H9 (cell line): ENCODE results near the gene ITSN2. TPM values are rescaled to one million over a fixed set of nuclear protein-coding genes. Genes with fewer than 3 reads are reported as not detected.
A peak's percentile ranks its signal among the peaks of the same experiment; 100 is the strongest.

Experiments
- DNase-seq: peaks from one replicate; pipeline ENCODE4 v3.0.0-alpha.2; 2017
- H2AFZ ChIP-seq: one replicate; pipeline ENCODE4 v1.6.1; 2013; ENCODE audit warnings: mild to moderate bottlenecking, low read length, control low read depth, moderate library complexity
- H2AK5ac ChIP-seq: 2 replicates; pipeline ENCODE4 v1.6.1; 2013; ENCODE audit warnings: low read length, control low read depth, mixed read lengths; ENCODE audit not compliant: insufficient read length
- H2BK120ac ChIP-seq: one replicate; pipeline ENCODE4 v1.6.1; 2013; ENCODE audit warnings: low read depth, mild to moderate bottlenecking, low read length, control low read depth, inconsistent platforms; ENCODE audit not compliant: poor library complexity, severe bottlenecking
- H2BK12ac ChIP-seq: 2 replicates; pipeline ENCODE4 v1.6.1; 2013; ENCODE audit warnings: low read length, control low read depth, mixed read lengths, low read depth; ENCODE audit not compliant: insufficient read length
- H2BK15ac ChIP-seq: 2 replicates; pipeline ENCODE4 v1.6.1; 2013; ENCODE audit warnings: low read depth, low read length, control low read depth
- H2BK20ac ChIP-seq: one replicate; pipeline ENCODE4 v1.6.1; 2013; ENCODE audit warnings: low read depth, mild to moderate bottlenecking, low read length, control low read depth, inconsistent platforms; ENCODE audit not compliant: poor library complexity, severe bottlenecking
- H2BK5ac ChIP-seq: 2 replicates; pipeline ENCODE4 v1.6.1; 2013; ENCODE audit warnings: low read length, control low read depth, mixed read lengths; ENCODE audit not compliant: insufficient read length
- H3K14ac ChIP-seq: 2 replicates; pipeline ENCODE4 v1.6.1; 2013; ENCODE audit warnings: low read length, control low read depth; ENCODE audit not compliant: insufficient read depth
- H3K18ac ChIP-seq: 2 replicates; pipeline ENCODE4 v1.6.1; 2013; ENCODE audit warnings: low read depth, mild to moderate bottlenecking, mixed read lengths, low read length, control low read depth; ENCODE audit not compliant: insufficient read length
- H3K23ac ChIP-seq: 2 replicates; pipeline ENCODE4 v1.6.1; 2013; ENCODE audit warnings: low read length, control low read depth, mixed read lengths, low read depth; ENCODE audit not compliant: insufficient read length
- H3K23me2 ChIP-seq: 2 replicates; pipeline ENCODE4 v1.6.1; 2013; ENCODE audit warnings: low read depth, mild to moderate bottlenecking, mixed read lengths, low read length, control low read depth; ENCODE audit not compliant: insufficient read length, poor library complexity, severe bottlenecking
- H3K27ac ChIP-seq: 2 replicates; pipeline ENCODE4 v1.5.1; 2013; ENCODE audit warnings: low read length, control low read depth, mixed read lengths, low read depth; ENCODE audit not compliant: insufficient read length
- H3K27me3 ChIP-seq: 2 replicates; pipeline ENCODE4 v1.6.1; 2013; ENCODE audit warnings: low read length, control low read depth, inconsistent platforms; ENCODE audit not compliant: insufficient read depth
- H3K4ac ChIP-seq: 2 replicates; pipeline ENCODE4 v1.6.1; 2013; ENCODE audit warnings: low read depth, mild to moderate bottlenecking, control low read depth, inconsistent platforms, low read length, moderate library complexity
- H3K4me1 ChIP-seq: 2 replicates; pipeline ENCODE4 v1.6.1; 2013; ENCODE audit warnings: low read length, control low read depth, inconsistent platforms; ENCODE audit not compliant: insufficient read depth
- H3K4me2 ChIP-seq: 2 replicates; pipeline ENCODE4 v1.6.1; 2013; ENCODE audit warnings: low read length, control low read depth, mixed read lengths; ENCODE audit not compliant: insufficient read length, insufficient read depth
- H3K56ac ChIP-seq: 2 replicates; pipeline ENCODE4 v1.6.1; 2013; ENCODE audit warnings: low read depth, mild to moderate bottlenecking, mixed read lengths, low read length, control low read depth; ENCODE audit not compliant: insufficient read length
- H3K79me1 ChIP-seq: 2 replicates; pipeline ENCODE4 v1.6.1; 2013; ENCODE audit warnings: low read depth, mild to moderate bottlenecking, moderate library complexity, low read length, control low read depth, inconsistent platforms; ENCODE audit not compliant: insufficient read depth, poor library complexity, severe bottlenecking
- H3K79me2 ChIP-seq: 2 replicates; pipeline ENCODE4 v1.6.1; 2013; ENCODE audit warnings: low read length, control low read depth, inconsistent platforms; ENCODE audit not compliant: insufficient read depth
- H3K9ac ChIP-seq: 2 replicates; pipeline ENCODE4 v1.6.1; 2013; ENCODE audit warnings: low read length, control low read depth, mixed read lengths; ENCODE audit not compliant: insufficient read length; ENCODE audit errors: extremely low read depth
- H3K9me3 ChIP-seq: one replicate; pipeline ENCODE4 v1.6.1; 2013; ENCODE audit warnings: low read depth, low read length, inconsistent platforms; ENCODE audit not compliant: control insufficient read depth
- H3T11ph ChIP-seq: one replicate; pipeline ENCODE4 v1.6.1; 2013; ENCODE audit warnings: mild to moderate bottlenecking, low read length, control low read depth, inconsistent platforms
- H4K20me1 ChIP-seq: one replicate; pipeline ENCODE4 v1.6.1; 2013; ENCODE audit not compliant: control insufficient read depth, insufficient read length, insufficient read depth
- H4K5ac ChIP-seq: 2 replicates; pipeline ENCODE4 v1.6.1; 2013; ENCODE audit warnings: low read depth, mild to moderate bottlenecking, mixed read lengths, low read length, control low read depth; ENCODE audit not compliant: insufficient read length
- H4K8ac ChIP-seq: replicated peaks from 2 replicates; pipeline ENCODE4 v1.6.1; 2013; ENCODE audit warnings: low read length, control low read depth, mixed read lengths, low read depth; ENCODE audit not compliant: insufficient read length
- H4K91ac ChIP-seq: 2 replicates; pipeline ENCODE4 v1.6.1; 2013; ENCODE audit warnings: low read depth, mild to moderate bottlenecking, moderate library complexity, mixed read lengths, low read length, control low read depth; ENCODE audit not compliant: insufficient read length
- H3K27ac Mint-ChIP-seq, 3 experiments: 2 replicates in 2 of 3; 3 replicates in 1 of 3; pipeline ENCODE4 v1.8.0; 2020 to 2021; ENCODE audit warnings: mixed read lengths in 3 of 3, mild to moderate bottlenecking in 1 of 3, moderate library complexity in 1 of 3
- H3K27me3 Mint-ChIP-seq: 2 replicates; pipeline ENCODE4 v1.8.0; 2021; ENCODE audit warnings: low read depth, mild to moderate bottlenecking, moderate library complexity, mixed read lengths
- H3K36me3 Mint-ChIP-seq, 3 experiments: 2 replicates in 2 of 3; 3 replicates in 1 of 3; pipeline ENCODE4 v1.8.0; 2020 to 2021; ENCODE audit warnings: low read depth in 3 of 3, mixed read lengths in 3 of 3; ENCODE audit not compliant: insufficient read depth in 1 of 3
- H3K4me1 Mint-ChIP-seq, 2 experiments: 2 replicates each; pipeline ENCODE4 v1.8.0; 2020; ENCODE audit warnings: mixed read lengths in 2 of 2
- H3K4me3 Mint-ChIP-seq, 2 experiments: 2 replicates in 1 of 2; 3 replicates in 1 of 2; pipeline ENCODE4 v1.8.0; 2020 to 2021; ENCODE audit warnings: mild to moderate bottlenecking in 2 of 2, mixed read lengths in 2 of 2, moderate library complexity in 1 of 2
- H3K9me3 Mint-ChIP-seq, 2 experiments: 2 replicates in 1 of 2; 3 replicates in 1 of 2; pipeline ENCODE4 v1.8.0; 2020; ENCODE audit warnings: mild to moderate bottlenecking in 2 of 2, mixed read lengths in 2 of 2, moderate library complexity in 1 of 2
- WGBS: extraction: QIAGEN DNeasy Blood & Tissue Kit; methylation state at CpG from one replicate; pipeline ENCODE4 v1.1.7; 2013; ENCODE audit warnings: missing lambda C conversion rate, low lambda C conversion rate, mixed read lengths; ENCODE audit not compliant: insufficient read length; ENCODE audit errors: extremely low coverage; 5-methylcytosine and 5-hydroxymethylcytosine counted together
- total RNA-seq: library from RNA; stranded (reverse); gene quantifications from 2 replicates; pipeline ENCODE4 v1.2.1, GENCODE V29; 2021
- TF ChIP-seq, protein P1 (sequence below): fragments of 200-600 bp; sonication (generic); conservative IDR thresholded peaks from 3 replicates; pipeline ENCODE4 v1.8.0; 2021; ENCODE audit warnings: antibody characterized with exemption, mild to moderate bottlenecking

The ITSN2 gene
- total RNA-seq, 1 experiment from 2014 or later: 17.0 TPM

- Mint-ChIP-seq H3K27ac (peak overlapping the region in 1 of 3 experiments; percentile 53; a peak in 2 of 7 replicates), H3K36me3 (peaks cover 0 to 7% (median 0%) of the 10 kb centered on the region in 3 experiments; a peak in 3 of 7 replicates), H3K4me3 (no peak overlapping the region), H3K27me3 (no peaks in the 10 kb centered on the region; the same call in 1 of the 2 replicates), H3K9me3 (no peaks in the 10 kb centered on the region; a peak in 1 of 5 replicates), H3K4me1 (peaks cover 2 to 16% of the 10 kb centered on the region in 2 experiments; a peak in 2 of 4 replicates)
- DNase-seq: no peak
- Histone ChIP-seq H3K9me3 (no peaks in the 10 kb centered on the region), H3K27ac (no peak overlapping the region), H3K79me1 (no peaks in the 10 kb centered on the region), H2BK15ac (no peak overlapping the region), H3T11ph (no peak overlapping the region), H3K4me1 (no peaks in the 10 kb centered on the region), H2BK20ac (no peak overlapping the region), H3K4me2 (no peak overlapping the region), H3K56ac (no peak overlapping the region), H3K9ac (no peak overlapping the region), H3K4ac (no peak overlapping the region), H3K23ac (no peak overlapping the region), H2AFZ (no peak overlapping the region), H3K27me3 (no peaks in the 10 kb centered on the region), H3K14ac (no peak overlapping the region), H4K5ac (no peak overlapping the region), H3K23me2 (no peaks in the 10 kb centered on the region), H4K20me1 (no peaks in the 10 kb centered on the region), H2BK5ac (no peak overlapping the region), H2BK120ac (no peak overlapping the region), H3K18ac (no peak overlapping the region), H2AK5ac (no peak overlapping the region), H3K79me2 (no peaks in the 10 kb centered on the region), H4K91ac (no peak overlapping the region), H4K8ac (no peak overlapping the region), H2BK12ac (no peak overlapping the region)
- no CpG with 5 or more reads among the region's 11 CpGs for WGBS
- TF ChIP-seq, protein P1, sequence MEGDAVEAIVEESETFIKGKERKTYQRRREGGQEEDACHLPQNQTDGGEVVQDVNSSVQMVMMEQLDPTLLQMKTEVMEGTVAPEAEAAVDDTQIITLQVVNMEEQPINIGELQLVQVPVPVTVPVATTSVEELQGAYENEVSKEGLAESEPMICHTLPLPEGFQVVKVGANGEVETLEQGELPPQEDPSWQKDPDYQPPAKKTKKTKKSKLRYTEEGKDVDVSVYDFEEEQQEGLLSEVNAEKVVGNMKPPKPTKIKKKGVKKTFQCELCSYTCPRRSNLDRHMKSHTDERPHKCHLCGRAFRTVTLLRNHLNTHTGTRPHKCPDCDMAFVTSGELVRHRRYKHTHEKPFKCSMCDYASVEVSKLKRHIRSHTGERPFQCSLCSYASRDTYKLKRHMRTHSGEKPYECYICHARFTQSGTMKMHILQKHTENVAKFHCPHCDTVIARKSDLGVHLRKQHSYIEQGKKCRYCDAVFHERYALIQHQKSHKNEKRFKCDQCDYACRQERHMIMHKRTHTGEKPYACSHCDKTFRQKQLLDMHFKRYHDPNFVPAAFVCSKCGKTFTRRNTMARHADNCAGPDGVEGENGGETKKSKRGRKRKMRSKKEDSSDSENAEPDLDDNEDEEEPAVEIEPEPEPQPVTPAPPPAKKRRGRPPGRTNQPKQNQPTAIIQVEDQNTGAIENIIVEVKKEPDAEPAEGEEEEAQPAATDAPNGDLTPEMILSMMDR: no peak
Observed at GRCh38 chr2:24207359-24207758, 153.0 kb downstream of the ITSN2 start.
